NCI-H1417 treated with DMSO at 0.1 percent for 48 hours (cell line): ENCODE data around the gene TMEM184A.
A peak's percentile ranks its signal among the peaks of the same experiment; 100 is the strongest.

ENCODE experiments used
- DNase-seq: peaks from one replicate; lab custom pipeline; 2025; lab: John Stamatoyannopoulos, UW

Gene TMEM184A

DNA sequence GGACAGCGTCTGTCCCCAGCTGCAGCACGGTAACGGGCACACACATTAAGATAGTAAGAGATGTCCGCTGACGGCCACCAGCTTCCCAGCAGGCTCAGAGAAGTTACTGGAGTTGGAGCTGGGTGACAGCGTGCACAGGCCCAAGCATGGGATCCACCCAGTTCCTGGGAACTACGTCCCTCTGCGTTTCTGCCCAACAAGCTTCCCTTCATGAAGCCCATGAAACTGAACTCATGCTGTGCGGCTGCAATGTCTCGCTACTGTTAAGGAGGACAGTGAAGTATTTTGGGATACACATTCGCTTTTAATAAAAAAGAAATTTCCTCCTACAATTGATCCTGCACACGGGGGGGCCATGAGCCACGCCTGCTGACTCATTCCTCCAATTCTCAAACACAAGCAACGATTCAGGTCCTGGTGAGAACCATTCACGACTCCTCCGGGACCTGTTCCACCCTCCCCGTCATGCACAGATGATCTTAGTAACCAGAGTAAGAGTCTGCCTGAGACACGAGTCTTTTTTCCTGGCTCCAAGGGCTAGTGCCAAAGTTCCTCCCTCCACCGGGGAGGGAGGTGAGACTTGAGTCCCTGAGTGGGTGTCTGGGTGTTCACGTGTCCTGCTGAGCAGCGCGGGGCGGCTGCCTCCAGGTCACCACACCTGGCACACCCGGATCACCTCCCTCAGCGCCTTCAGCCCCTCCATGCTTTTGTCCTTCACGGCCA lies 11.2 kb upstream of the TMEM184A start:
- DNase-seq: no peak

DNA sequence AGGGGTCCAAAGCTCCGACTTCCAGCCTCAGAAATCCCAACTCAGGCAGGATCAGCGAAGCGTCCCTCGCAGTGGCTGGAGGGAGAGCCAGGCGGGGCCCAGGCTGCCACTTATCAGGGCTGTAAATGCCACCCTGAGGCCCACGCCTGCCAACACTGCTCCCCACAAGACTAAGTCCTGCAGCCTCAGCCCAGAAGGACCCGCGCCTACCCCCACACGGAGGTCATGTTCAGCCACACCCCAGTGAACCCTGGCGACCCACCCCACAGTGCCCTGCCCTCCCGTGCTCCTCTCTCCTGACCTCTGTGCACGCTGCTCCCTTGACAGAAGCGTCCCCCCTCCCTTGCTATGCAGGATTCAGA lies 10.7 kb upstream of the TMEM184A start:
- DNase-seq: no peak

DNA sequence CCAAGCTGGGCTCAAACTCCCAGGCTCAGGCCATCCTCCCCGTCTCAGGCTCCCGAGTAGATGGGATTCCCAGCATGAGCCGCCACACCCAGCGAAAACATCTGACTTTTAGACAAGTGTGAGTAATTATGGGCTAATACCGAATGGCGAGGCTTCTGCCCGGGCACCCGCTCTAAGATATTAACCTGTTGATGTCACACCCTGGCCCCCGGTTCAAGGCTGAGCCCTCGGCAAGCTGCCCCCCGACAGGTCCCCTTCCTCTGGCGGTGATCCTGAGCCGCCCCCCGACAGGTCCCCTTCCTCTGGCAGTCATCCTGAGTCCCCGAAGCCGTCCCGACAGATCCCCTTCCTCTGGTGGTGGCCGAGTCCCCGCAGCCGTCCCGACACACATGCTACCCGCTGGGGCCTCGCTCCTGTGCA lies 8.6 kb upstream of the TMEM184A start:
- DNase-seq: no peak

DNA sequence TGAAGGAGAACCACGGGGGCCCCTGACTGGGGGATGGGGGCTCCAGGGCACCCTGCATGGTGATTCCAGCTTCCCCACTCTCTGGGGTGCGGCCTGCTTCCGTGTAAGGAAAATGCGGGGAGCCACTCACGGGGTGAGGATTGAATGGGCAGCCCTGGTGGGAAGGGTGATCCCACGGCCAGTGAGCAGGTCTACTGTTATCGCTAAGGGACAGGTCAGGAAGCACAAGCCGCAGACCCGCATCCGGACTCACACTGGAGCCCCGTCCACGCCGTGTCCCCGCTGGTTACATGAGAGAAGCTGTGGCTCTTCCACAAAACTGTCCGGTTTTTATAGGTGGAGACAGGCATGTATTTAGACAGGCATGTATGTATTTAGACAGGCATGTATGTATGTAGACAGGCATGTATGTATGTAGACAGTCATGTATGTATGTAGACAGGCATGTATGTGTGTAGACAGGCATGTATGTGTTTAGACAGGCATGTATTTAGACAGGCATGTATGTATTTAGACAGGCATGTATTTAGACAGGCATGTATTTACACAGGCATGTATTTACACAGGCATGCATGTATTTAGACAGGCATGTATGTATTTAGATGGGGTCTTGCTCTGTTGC lies 8.1 kb upstream of the TMEM184A start:
- no peak for DNase-seq

DNA sequence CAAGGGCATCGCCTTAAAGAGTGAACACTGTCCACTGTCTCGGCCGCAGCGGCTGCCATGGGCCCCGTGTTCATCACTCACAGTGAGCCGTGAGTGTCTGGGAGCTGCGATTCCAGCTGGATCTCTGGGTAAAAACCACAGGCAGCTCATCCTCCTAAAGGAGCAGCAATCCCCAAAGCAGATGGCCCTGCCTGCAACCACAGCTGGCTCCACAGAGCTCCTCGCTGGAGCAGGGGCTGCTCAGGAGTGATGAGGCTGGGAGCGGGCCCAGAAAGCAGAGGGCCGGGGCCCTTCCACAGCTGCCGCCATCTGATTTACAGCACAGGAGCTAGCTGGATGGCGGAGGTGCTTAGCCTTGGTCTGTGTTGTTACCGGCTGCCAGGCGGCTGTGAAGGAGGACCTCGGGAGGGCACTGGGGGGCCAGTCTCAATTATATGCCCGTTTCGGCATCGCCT lies 6.6 kb upstream of the TMEM184A start:
- no peak for DNase-seq

DNA sequence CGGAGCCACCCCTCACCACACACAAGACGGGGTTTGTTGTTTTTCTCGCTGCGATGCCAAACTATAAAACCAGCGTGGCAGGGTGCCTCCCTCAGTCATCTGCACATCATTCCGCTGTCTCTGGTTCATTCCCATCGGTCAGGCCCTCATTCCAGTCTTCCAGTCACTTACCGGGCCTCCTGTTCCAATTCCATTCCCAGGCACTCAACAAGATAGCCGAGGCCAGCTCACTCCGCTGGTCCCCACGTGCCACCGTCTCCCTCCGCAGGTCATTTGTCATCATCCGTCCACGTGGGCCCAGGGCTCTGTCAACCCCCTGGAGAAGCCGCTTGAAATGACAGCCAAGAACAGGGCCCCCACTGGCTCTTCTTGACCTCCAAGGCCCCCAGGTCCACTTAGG lies 6.1 kb upstream of the TMEM184A start:
- DNase-seq: no peak

DNA sequence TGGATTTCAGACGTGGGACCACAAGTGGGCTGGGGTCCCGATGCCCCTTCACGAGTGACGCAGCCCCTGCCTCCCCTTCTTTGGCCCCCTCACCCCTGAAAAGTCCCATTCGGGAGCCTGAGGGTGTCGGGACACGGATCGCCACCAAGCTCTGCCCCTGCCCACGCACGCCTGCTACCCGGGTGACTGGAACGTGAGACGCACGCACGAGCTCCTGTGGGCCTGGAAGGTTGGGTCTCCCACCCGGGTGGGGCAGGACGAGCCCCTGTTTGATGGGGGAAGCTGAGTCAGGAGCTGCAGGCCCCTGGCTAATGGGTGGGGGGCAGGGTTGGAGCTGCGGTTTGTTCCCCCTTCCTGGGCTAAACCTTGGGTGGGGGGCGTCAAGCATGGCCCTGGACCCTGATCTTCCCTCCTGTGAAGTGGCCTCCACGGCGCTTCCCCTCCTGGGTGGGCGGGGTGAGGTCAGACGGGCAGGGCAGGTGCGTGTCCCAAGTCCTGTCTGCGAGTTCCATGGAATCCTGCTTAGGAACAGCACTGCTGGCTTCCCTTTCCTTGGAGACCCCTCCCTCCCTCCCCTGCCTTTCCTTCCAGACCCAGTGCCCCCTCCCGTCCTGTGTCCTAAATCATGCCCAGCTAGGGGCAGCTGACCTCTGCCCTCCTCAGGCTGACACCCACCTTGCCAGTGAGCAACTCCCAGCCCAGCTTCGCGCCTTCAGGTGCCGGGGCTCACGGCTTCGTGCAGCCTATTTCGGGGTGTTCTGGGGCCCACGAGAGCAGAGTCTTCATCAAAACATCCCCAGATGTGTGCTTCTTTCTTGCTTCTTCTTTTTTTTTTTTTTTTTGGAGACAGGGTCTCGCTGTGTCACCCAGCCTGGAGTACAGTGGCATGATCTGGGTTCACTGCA lies 5.3 kb upstream of the TMEM184A start:
- no peak for DNase-seq

DNA sequence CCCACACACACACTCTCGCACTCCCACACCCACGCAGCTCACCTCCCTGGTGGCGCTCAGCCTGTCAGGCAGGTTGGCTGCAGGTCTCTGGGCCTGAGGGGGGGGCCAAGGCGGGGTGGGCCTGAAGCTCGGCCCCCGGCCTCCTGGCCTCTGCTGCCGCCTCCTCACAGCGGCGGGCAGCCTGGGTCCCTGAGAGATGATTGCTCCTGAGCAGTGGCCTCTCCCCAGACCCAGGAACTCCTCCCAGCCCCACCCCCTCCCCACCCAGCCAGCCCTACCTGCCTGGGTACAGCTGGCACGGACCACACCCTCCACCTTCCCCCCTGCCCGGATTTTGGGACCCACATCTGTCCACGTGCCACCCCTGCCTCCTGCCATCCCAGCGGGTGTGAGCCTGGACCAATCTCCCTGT lies 4.6 kb upstream of the TMEM184A start:
- no peak for DNase-seq

DNA sequence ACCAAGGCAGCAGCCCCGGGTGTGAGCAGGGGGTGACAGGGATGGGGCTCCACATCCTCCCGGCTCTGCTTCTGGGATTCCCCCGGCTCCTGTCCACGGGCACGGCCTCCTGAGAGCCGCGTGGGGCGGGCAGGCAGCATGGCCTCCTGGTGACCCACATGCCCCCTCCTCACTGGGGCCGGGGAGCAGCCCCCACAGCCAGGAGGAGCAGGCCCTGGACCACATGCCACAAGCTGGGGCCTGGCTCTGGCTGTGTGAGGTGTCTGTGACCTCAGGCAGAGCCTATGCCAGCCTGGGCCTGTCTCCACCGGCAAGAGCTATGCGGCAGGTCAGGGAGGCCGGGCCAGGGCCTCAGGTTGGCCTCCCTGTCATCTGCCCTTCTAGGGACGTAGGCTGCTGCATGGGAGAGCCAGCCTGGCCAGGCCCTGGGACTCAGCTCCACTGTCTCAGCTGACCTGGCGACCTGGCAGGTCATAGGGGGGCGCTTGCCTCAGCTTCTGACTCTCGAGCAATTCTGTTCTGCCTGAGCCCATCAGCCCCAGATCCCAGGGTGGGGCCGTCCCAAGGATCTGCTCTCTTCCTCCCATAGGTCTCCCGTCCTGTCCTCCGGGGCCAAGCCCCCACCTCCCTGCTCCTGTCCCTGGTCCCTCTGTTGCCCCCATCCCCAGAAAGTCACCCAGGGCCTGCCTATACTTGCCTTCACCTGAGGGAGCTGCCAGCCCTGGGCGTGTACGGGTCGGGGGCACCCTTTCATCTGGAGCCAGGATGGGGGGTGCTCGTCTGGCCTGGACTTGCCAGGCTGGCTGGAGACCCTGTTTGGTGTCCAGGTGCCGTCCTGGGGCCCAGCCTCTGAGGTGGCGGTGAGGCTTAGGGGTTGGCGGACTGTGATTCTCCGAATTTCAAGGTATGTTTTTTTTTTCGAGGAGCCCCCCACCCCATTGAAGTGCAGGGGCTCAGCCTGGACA lies 3.9 kb upstream of the TMEM184A start:
- DNase-seq: no peak

DNA sequence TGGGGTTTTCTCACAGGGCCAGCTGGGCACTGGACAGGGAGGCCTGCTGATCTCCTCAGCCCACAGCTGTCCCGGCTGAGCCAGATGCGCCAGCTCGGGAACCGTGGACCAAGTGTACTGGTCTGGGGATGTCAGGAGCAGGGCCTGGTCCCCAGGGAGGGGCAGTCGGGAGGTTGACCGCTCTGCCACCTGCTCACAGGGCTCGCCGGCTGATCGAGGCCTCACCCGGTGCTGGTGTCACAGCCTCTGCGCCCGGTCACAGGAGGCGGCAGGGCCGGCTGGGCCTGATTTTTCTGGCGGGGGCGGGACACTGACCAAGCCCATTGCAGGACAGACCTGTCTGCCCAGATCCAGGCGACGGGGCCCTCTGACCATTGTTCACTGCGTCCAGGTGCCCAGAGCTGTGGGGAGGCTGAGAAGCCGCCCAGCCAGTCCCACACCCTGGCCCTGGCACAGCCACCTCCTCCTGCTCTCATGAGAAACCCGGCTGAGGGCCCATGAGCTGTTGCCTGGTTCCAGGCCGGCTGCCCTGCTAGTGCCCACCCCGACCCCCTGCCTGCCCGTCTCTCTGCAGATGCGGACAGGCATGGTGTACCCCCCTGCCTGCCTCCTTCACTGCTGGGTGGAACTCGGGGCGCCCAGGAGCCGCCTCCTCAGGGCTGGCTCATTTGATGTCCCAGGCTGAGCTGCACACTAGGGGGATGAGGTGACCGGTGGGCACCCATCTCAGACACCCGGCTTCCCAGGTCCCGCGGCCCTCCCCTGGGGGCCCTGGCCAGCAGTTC lies 3.0 kb upstream of the TMEM184A start:
- no peak for DNase-seq

DNA sequence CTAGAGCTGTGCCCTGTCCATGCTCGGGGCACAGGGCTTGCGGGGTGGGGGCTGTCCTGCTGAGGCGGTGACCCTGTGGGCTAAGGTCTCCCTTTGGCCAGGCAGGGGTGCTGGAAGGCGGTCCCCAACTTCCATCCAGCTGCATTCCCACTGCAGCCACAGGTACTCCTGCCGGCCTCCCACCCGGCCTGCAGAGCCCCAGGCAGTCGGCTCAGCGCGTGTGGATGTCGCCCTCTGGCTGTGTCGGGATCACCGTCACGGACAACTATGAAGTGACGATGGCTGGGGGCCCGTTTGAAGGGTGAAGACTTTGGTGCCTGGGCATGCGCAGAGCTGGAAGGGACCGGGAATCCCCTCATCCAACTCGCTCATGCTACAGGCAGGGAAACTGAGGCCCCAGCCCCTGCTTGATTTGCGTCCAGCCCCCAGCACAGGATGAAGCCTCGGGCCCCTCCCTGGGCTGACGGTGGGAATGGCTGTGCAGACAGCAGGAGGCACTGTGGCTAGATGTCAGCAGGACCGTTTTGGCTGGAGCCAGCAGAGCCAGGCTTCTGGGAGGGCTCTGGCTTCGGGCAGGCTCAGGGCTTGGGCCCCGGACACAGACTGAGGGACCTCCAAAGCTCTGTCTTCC lies 2.3 kb upstream of the TMEM184A start:
- no peak for DNase-seq

DNA sequence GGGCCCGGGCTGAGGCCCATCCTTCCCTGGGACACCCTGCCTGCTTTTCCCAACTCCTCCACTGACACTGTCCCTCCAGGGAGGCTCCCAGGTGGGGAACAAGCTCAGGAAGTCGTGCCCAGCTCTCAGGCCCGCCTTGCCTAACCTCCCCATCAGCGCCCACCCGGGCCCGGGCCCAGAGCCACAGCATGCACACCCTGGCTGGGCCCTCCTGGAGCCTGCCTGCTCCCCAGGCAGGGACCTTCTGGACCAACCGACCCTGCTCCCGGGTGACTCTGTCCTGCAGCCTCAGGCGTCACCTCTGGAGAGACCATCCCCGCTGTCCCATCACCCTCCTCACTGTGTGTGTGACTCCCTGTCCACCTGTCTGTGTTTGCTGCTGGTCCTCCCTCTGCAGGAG lies 1.8 kb upstream of the TMEM184A start:
- no peak for DNase-seq

DNA sequence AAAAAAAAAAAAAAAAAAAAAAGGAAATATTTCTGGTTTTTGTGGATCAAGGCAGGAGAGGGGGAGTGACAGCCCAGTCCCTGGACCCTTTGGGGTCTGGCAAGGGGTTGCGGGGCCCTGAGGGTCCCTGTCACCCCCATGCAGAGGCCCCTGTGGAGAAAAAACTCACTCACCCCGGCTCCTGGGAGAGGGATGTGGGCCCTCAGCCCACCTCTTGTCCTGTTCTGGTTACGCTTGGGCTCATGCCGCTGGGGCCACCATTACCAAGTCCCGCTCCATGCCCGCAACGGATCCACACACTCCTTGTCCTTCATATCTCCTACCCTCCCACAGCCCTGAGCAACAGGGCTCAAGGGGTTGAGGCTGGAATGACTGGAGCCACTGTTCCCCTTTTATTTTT lies 1.0 kb upstream of the TMEM184A start:
- DNase-seq: no peak

DNA sequence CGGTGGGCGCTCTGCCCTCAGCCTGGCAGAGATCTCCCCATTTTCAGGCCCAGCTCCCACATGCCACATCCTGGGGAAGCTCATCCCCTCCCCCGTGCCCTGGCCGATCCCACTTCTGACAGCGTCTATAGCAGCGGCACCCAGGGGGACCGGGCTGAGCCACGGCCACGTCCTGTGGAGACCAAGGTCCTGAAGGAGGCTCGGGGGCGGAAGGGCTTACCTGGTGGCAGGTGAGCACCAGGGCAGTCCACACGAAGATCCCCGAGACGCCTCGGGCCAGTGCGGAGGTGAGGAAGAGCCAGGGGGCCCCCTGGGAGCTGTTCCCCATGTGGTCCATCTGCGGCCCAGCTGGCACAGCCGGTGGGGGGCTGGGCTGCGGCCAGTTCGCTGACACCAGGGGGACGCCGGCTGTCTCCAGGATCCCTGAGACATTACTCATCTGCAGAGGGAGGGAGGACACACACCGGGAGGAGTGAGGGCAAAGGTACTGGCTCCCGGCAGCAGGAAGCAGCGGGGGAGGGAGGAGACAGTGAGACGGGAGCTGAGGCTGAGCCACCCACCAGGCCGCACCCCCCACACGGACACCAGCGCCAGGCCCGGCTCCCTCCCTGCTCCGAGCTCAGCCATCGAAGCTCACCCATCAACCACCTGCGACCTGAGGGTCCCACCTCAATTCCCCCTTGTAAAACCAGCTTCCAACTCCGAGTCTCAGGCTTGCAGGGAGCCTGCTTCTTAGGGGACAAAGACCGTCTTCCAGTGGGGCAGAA lies 776 bp downstream of the TMEM184A start:
- DNase-seq: peak; percentile 27

DNA sequence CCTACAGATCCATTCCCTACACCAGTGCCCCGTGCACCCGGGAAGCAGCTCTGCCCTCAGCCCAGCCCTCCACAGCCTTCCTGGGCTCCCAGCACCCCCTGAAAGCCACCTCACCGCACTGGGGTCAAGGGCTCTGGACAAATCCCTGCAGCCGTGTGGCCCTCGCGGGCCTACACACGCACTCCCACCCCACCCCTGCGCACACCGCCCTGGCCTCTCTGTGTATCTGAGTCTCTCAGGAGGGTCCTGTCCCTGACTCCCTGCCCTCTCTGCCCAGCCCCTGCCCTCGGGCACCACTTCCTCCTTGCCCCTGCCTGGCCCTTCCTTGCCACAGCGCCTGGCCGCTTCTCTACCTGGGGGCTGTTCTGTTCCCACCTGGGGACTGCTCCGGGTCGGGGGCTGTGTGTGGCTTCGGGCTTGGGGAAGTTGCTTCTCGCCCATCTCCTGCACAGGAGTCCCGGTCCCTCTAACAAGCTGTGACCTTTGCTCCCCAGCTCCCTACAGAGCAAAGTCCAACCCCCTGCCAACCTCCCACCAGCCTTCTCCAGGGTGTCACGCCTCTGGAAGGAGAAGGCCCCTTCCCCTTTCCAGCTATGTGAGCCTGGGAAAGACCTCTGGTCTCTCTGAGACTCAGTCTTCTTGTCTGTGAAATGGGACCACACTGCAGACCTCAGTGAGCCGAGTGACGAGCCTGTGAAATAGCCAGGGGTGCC lies 1.5 kb downstream of the TMEM184A start:
- DNase-seq: no peak

DNA sequence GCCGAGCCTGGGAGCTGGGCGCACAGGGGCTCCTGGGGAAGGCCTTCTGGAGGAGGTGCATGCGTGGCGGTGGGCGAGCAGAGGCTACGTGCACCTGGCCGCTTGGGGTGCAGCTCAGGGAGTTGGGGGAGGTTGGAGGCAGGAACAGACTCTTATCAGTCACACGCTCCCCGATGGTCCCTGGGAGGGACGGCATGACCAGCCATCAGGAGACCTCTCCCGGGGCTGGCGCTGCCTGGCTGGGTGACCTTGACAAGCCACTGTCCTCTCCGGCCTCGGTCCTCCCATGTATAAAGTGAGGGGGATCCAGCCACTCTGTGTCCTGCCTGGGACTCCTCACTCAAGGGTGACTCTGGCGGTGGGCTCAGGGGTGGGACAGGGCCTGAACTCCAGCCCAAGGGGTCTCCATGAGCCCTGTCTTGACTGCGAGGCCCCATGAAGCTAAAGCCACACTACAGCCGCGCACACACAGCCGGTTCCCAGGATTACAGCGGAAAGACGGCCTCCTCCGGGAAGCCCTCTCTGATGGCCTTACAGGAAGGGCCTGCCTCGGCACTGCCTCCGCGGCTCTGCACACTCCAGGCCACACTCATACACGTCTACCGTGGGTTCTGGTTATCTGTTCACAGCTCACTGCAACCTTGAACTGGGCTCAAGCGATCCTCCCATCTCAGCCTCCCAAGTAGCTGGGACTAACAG lies 2.3 kb downstream of the TMEM184A start:
- no peak for DNase-seq

DNA sequence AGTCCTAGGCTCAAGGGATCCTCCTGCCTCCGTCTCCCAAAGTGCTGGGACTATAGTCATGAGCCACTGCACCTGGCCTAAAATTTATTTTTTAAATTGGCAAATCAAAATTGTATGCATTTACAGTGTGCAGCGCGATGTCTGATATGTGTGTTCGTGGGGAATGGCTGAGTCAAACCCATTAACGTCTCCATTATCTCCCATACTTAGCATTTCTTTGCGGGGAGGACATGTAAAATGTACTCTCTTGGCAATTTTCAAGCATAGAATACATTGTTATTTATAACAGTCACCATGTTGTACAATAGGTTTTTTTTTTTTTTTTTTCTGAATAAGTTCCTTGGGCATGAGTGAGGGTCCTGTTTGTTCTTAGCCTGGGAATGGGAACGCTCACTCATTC lies 3.8 kb downstream of the TMEM184A start:
- no peak for DNase-seq

DNA sequence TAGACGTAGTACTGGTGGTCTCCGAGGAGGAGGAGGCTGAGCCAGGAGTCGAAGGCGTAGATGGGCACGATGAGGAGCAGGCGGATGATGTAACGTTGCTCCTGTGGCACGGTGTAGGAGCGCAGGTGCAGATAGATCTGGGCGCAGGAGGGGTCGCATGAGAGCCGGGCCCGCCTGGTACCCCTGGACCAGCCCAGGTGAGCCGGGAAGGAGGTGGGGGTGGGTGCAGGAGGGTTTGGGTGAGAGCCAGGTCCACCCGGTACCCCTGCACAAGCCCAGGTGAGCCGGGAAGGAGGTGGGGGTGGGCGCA lies 5.2 kb downstream of the TMEM184A start:
- no peak for DNase-seq
